Neural progenitor cell (in vitro differentiated cells): ENCODE data around the gene PRLH.

Experiments used
- CTCF ChIP-seq: fragments of 200-600 bp; sonication (generic); IDR thresholded peaks from 2 replicates; pipeline ENCODE4 v1.5.1; 2017; ENCODE audit warnings: antibody characterized with exemption, mild to moderate bottlenecking
- EZH2 ChIP-seq: fragments of 200-600 bp; sonication (generic); IDR thresholded peaks from 2 replicates; pipeline ENCODE4 v1.6.1; 2017; ENCODE audit warnings: antibody characterized with exemption, mild to moderate bottlenecking, moderate library complexity

GRCh38 chr2:237603718-237604362 is 37.5 kb downstream of the PRLH start:
- TF ChIP-seq CTCF (no peak), EZH2 (no peak)
